Psoas muscle (tissue), 8 donors: ENCODE data around the gene PAXIP1. TPM values are rescaled to one million over a fixed set of nuclear protein-coding genes. Genes with fewer than 3 reads are reported as not detected.
"Not testable (repeated sequence)": the region's sequence is repeated elsewhere in the genome, so short reads cannot be mapped to it uniquely, and the experiment has no call there.

ENCODE experiments used
- ATAC-seq, 4 donors: fragments of 200-7000 bp; cut with Tn5 transposase; one replicate each; pipeline ENCODE4 v1.9.1; 2020; ENCODE audit warnings: moderate library complexity in 3 of 4, mild to moderate bottlenecking in 2 of 4
- DNase-seq, 2 donors: peaks; one replicate each; pipeline ENCODE4 v3.0.0-alpha.2; 2020
- H3K27ac ChIP-seq: fragments of 200-600 bp; one replicate; pipeline ENCODE4 v1.8.0; 2022
- H3K27me3 ChIP-seq, 3 donors: fragments of 200-600 bp in 1 of 3; one replicate each; pipeline versions ENCODE4 v1.6.1 to v1.8.0; 2013 to 2022; ENCODE audit warnings: low read length in 2 of 3, mild to moderate bottlenecking in 2 of 3, moderate library complexity in 1 of 3; ENCODE audit not compliant: insufficient read depth in 3 of 3
- H3K36me3 ChIP-seq, 2 donors: fragments of 200-600 bp in 1 of 2; one replicate each; pipeline versions ENCODE4 v1.6.1 to v1.8.0; 2013 to 2022; ENCODE audit warnings: low read depth in 1 of 2, mild to moderate bottlenecking in 1 of 2, moderate library complexity in 1 of 2; ENCODE audit not compliant: insufficient read depth in 1 of 2
- H3K4me1 ChIP-seq: fragments of 200-600 bp; one replicate; pipeline ENCODE4 v1.8.0; 2022
- H3K4me3 ChIP-seq: fragments of 200-600 bp; one replicate; pipeline ENCODE4 v1.8.0; 2022; ENCODE audit warnings: mild to moderate bottlenecking
- H3K9me3 ChIP-seq: fragments of 200-600 bp; one replicate; pipeline ENCODE4 v1.8.0; 2022
- CTCF ChIP-seq: fragments of 200-600 bp; IDR thresholded peaks from one replicate; pipeline ENCODE4 v1.8.0; 2022; ENCODE audit warnings: antibody characterized with exemption
- WGBS, 3 donors: extraction: QIAGEN DNeasy Blood & Tissue Kit; methylation state at CpG; one replicate each; pipeline versions ENCODE4 v1.1.6 to v1.1.7; 2013; 5-methylcytosine and 5-hydroxymethylcytosine counted together
- intact Hi-C, 2 donors: fragments of 100-400 bp; cut with DNase I; formaldehyde crosslinking; loops; one replicate each; pipeline versions ENCODE4 v1.11.0 to v1.14.2; 2022
- polyA plus RNA-seq, 3 donors: library from polyadenylated mRNA; stranded (reverse); fragments of 200-250 nt; gene quantifications; one replicate each; pipeline ENCODE4 v1.2.3, GENCODE V29; 2013
- total RNA-seq, 4 donors: library from RNA; stranded (reverse); fragmentation: NEBNext Ultra II Directional in 2 of 4; extraction: Animal tissue kit (Norgen Biotek cat#: 25700) in 2 of 4; gene quantifications; one replicate each; pipeline versions ENCODE4 v1.2.1 to v1.2.4, GENCODE V29; 2021 to 2023
- donor health status: healthy with polysubstance abuse.
- donor health status: DM: no; HTN: no; CAD: no; lungs with moderate emphysema.
- donor health status: Bipolar disorder and iron deficiency.
- donor health status: healthy.
- donor health status: DM: yes; HTN: yes; CAD: no.
- donor health status: DM: no; HTN: no; CAD: no.
- donor health status: DM: no; HTN: no; CAD: no.
- donor health status: DM: yes; HTN: yes; CAD: no.

The PAXIP1 gene
- total and polyA plus RNA-seq, 7 donors: 3.5 to 7.3 (median 6.2) TPM

DNA sequence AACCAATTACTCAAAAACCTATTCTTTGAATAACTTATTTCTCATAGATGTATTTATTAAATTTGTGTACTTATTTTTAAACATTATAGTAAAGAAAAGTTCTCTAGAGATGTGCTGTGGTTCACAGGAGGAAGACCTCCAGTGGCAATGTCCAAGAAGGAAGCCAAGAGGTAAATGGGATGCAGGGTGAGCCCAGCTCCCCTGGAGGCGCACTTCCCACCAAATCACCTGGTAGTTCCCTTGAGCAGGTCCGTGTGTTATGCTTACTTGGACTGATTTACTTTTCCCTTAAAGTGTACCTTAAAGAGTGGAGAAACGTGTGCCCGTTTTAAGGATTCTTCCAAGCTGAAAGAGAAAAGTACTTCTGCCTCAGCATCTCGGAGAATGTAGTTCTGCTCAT, 55.3 kb downstream of the PAXIP1 start:
- no peak overlapping the region for H3K27ac ChIP-seq

GRCh38 chr7:154946166-154946565, 56.8 kb downstream of the PAXIP1 start:
- WGBS, 3 donors: 83 to 87% (median 84%) methylated on average over 7 of the region's 7 CpGs
- Histone ChIP-seq H3K27ac (no peak overlapping the region), H3K4me1 (no peaks in the 10 kb centered on the region), H3K4me3 (no peak overlapping the region), H3K27me3 (no peaks in the 10 kb centered on the region), H3K36me3 (peaks cover 3 to 91% of the 10 kb centered on the region in 2 donors), H3K9me3 (no peaks in the 10 kb centered on the region)
- TF ChIP-seq CTCF: no peak
- ATAC-seq (no peak), DNase-seq (no peak)
- intact Hi-C loops: no loop called here

More for the DNA sequence above, 55.3 kb downstream of the PAXIP1 start:
- Histone ChIP-seq H3K27me3 (no peaks in the 10 kb centered on the region), H3K9me3 (no peaks in the 10 kb centered on the region), H3K36me3 (peaks cover 3 to 100% of the 10 kb centered on the region in 2 donors), H3K4me1 (no peaks in the 10 kb centered on the region), H3K4me3 (no peak overlapping the region)
- 82 to 85% (median 83%) methylated on average over 5 of the region's 5 CpGs for WGBS, 3 donors
- TF ChIP-seq CTCF: no peak
- no peak for ATAC-seq
- intact Hi-C loops: no loop called here
- no peak for DNase-seq

DNA sequence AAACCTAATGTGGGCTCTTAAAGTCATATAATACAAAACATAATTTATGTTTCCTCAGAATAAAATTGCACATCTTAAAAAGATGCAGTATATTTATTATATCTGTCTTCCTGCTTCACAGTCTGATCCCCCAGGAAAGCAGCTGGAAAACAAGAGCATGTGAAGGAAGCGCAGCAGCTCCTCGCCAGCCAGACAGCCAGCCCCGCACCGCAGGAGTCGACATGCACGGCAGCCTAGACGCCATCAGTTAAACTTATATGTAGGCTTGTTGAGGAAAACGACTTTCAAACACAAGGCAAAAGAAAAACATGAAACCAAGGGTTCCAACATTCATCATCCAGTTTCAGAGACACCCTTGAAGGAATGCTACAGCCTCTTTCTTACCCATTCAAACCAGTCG, 59.0 kb downstream of the PAXIP1 start:
- TF ChIP-seq CTCF: no peak
- H3K36me3 ChIP-seq: peaks cover 0 to 68% of the 10 kb centered on the region in 2 donors
- 84 to 88% (median 86%) methylated on average over 9 of the region's 9 CpGs for WGBS, 3 donors
- H3K27me3 ChIP-seq: no peaks in the 10 kb centered on the region
- no peak overlapping the region for H3K4me3 ChIP-seq
- no peaks in the 10 kb centered on the region for H3K4me1 ChIP-seq
- ATAC-seq (no peak), DNase-seq (no peak)
- no peak overlapping the region for H3K27ac ChIP-seq
- H3K9me3 ChIP-seq: no peaks in the 10 kb centered on the region
- intact Hi-C loops: no loop called here

DNA sequence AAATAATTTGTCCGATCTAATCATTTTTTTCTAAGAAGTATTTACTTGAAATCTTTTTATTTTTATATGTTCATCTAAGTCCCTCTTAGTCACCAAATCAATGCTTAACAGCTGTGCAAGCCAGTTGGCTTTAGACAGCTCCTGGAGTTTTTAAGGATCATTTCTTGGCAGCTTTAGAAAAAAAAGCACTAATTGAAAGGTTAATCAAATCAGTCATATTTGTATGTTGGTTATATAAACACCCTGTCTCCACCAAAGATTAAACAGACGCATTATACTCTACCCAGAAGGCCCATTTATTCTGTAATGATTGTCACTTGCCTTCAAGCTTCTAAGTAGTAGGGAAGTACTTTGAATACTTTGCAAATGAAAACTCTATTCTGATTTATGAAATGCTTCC, 60.2 kb downstream of the PAXIP1 start:
- WGBS, 3 donors: 74 to 80% (median 78%) methylated on average over 2 of the region's 2 CpGs
- Histone ChIP-seq H3K36me3 (peaks cover 0 to 56% of the 10 kb centered on the region in 2 donors), H3K4me1 (no peaks in the 10 kb centered on the region), H3K27ac (no peak overlapping the region), H3K9me3 (no peaks in the 10 kb centered on the region), H3K27me3 (no peaks in the 10 kb centered on the region), H3K4me3 (no peak overlapping the region)
- TF ChIP-seq CTCF: no peak
- ATAC-seq (no peak), DNase-seq (no peak)
- intact Hi-C loops: no loop called here

- WGBS, 3 donors: 54 to 77% (median 76%) methylated on average over 1 of the region's 1 CpG
- H3K9me3 ChIP-seq: no peaks in the 10 kb centered on the region
- intact Hi-C loops: no loop called here
- no peaks in the 10 kb centered on the region for H3K27me3 ChIP-seq
- no peak overlapping the region for H3K27ac ChIP-seq
- no peak overlapping the region for H3K4me3 ChIP-seq
- no peaks in the 10 kb centered on the region for H3K4me1 ChIP-seq
- DNase-seq (no peak), ATAC-seq (no peak)
- no peak for TF ChIP-seq CTCF
- H3K36me3 ChIP-seq: peaks cover 0 to 7% of the 10 kb centered on the region in 2 donors
Measured at GRCh38 chr7:154937837-154938236, 65.1 kb downstream of the PAXIP1 start.

DNA sequence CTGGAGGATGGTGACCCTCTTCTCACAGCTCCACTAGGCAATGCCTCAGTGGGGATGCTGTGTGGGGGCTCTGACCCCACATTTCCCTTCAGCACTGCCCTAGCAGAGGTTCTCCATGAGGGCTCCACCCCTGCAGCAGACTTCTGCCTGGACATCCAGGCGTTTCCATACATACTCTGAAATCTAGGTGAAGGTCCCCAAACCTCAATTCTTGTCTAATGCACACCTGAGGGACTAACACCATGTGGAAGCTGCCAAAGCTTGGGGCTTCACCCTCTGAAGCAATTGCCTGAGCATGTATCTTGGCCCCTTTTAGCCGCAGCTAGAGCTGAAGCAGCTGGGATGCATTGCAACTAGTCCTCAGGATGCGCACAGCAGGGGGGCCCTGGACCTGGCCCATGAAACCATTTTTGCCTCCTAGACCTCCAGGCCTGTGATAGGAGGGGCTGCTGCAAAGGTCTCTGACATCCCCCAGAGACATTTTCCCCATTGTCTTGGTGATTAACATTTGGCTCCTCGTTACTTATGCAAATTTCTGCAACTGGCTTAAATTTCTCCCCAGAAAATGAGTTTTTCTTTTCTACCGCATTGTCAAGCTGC, 68.5 kb downstream of the PAXIP1 start:
- WGBS, 3 donors: 87 to 92% (median 91%) methylated on average over 5 of the region's 5 CpGs
- H3K9me3 ChIP-seq, H3K27ac ChIP-seq, ATAC-seq, H3K4me3 ChIP-seq, H3K4me1 ChIP-seq, intact Hi-C loops, H3K36me3 ChIP-seq, H3K27me3 ChIP-seq, DNase-seq: not testable (repeated sequence)
